HCT116 (cell line): ENCODE measurements around the gene ZBTB3. TPM values are rescaled to one million over a fixed set of nuclear protein-coding genes. Genes with fewer than 3 reads are reported as not detected.

Experiments used
- ATAC-seq: fragments of 200-7000 bp; cut with Tn5 transposase; 2 replicates; pipeline ENCODE4 v1.9.1; 2020; ENCODE audit warnings: mild to moderate bottlenecking, moderate library complexity
- BruUV-seq: library from RNA; stranded (reverse); fragments of 400-500 nt; replicated peaks from 2 replicates; lab custom pipeline; 2021; lab: Mats Ljungman, UMichigan
- CTCF ChIA-PET: fragments of 300-600 bp; sonication (Branson Sonifier 250); formaldehyde crosslinking; loops from one replicate; lab custom pipeline; 2021; ENCODE audit warnings: antibody characterized with exemption; lab: Charles Lee
- POLR2A ChIA-PET: fragments of 300-600, 350-600 bp; sonication (Branson Sonifier 250); formaldehyde crosslinking; loops from one replicate; lab custom pipeline; 2021; ENCODE audit warnings: antibody characterized with exemption; lab: Charles Lee
- RAD21 ChIA-PET, 2 experiments: fragments of 300-600 bp; sonication (Branson Sonifier 250); formaldehyde crosslinking; loops; one replicate each; lab custom pipeline; 2023; ENCODE audit warnings: low total read pairs in 2 of 2; ENCODE audit not compliant: uncharacterized antibody in 2 of 2, unreplicated experiment in 2 of 2, low non-redundant PET in 1 of 2; lab: Charles Lee
- DNase-seq: peaks from one replicate; pipeline ENCODE4 v3.0.0-alpha.2; 2010; ENCODE audit warnings: low read depth, low spot score
- H2AFZ ChIP-seq: fragments of 200-600 bp; shearing (Covaris generic), sonication (generic); 2 replicates; pipeline ENCODE4 v1.6.1; 2017; ENCODE audit warnings: low read depth, mixed run types, mixed read lengths, antibody characterized with exemption, low read length; ENCODE audit not compliant: poor library complexity, severe bottlenecking
- H3K27ac ChIP-seq: 2 replicates; pipeline ENCODE4 v1.5.1; 2012; ENCODE audit warnings: low read depth, low read length
- H3K27me3 ChIP-seq: fragments of 200-600 bp; sonication (generic); 2 replicates; pipeline ENCODE4 v1.6.1; 2016; ENCODE audit warnings: mixed run types, low read length, mixed read lengths; ENCODE audit not compliant: insufficient read depth
- H3K36me3 ChIP-seq, 2 experiments: fragments of 200-500 bp in 1 of 2; fragments of 200-600 bp in 1 of 2; sonication (Bioruptor generic) in 1 of 2; sonication (generic) in 1 of 2; 2 replicates each; pipeline versions ENCODE4 v1.5.1 to v1.6.1; 2014 to 2016; ENCODE audit warnings: low read length in 2 of 2, inconsistent platforms in 1 of 2, mixed read lengths in 1 of 2, mixed run types in 1 of 2; ENCODE audit not compliant: insufficient read depth in 2 of 2, control insufficient read depth in 1 of 2
- H3K4me1 ChIP-seq, 2 experiments: fragments of 200-600 bp in 1 of 2; sonication (generic) in 1 of 2; 2 replicates each; pipeline versions ENCODE4 v1.5.1 to v1.6.1; 2012 to 2017; ENCODE audit warnings: low read length in 2 of 2, inconsistent platforms in 1 of 2, mild to moderate bottlenecking in 1 of 2, mixed read lengths in 1 of 2, mixed run types in 1 of 2, moderate library complexity in 1 of 2; ENCODE audit not compliant: insufficient read depth in 2 of 2, control insufficient read depth in 1 of 2
- H3K4me2 ChIP-seq: fragments of 200-600 bp; sonication (generic); 2 replicates; pipeline ENCODE4 v1.6.1; 2017; ENCODE audit warnings: mixed run types, low read length, mixed read lengths
- H3K4me3 ChIP-seq, 2 experiments: fragments of 200-600 bp in 1 of 2; sonication (generic) in 1 of 2; replicated peaks in 1 of 2; 2 replicates each; pipeline ENCODE4 v1.5.1; 2011 to 2016; ENCODE audit warnings: low read length in 2 of 2, control low read depth in 1 of 2, low read depth in 1 of 2, mild to moderate bottlenecking in 1 of 2, mixed read lengths in 1 of 2, mixed run types in 1 of 2
- H3K79me2 ChIP-seq: fragments of 200-600 bp; sonication (generic); 2 replicates; pipeline ENCODE4 v1.6.1; 2017; ENCODE audit warnings: mild to moderate bottlenecking, mixed run types, low read length, moderate library complexity, mixed read lengths; ENCODE audit not compliant: insufficient read depth
- H3K9ac ChIP-seq: fragments of 200-600 bp; sonication (generic); 2 replicates; pipeline ENCODE4 v1.6.1; 2016; ENCODE audit warnings: low read length, mixed read lengths
- H3K9me2 ChIP-seq: fragments of 200-600 bp; sonication (generic), shearing (Covaris generic); 2 replicates; pipeline ENCODE4 v1.6.1; 2017; ENCODE audit warnings: mixed run types, mild to moderate bottlenecking, moderate library complexity; ENCODE audit not compliant: insufficient read depth
- H3K9me3 ChIP-seq, 2 experiments: fragments of 200-500 bp in 1 of 2; fragments of 200-600 bp in 1 of 2; sonication (Bioruptor generic) in 1 of 2; sonication (generic) in 1 of 2; 2 replicates each; pipeline ENCODE4 v1.6.1; 2014 to 2017; ENCODE audit warnings: low read length in 2 of 2, mixed read lengths in 2 of 2, inconsistent platforms in 1 of 2, low read depth in 1 of 2, mild to moderate bottlenecking in 1 of 2, mixed run types in 1 of 2, moderate library complexity in 1 of 2; ENCODE audit not compliant: control insufficient read depth in 1 of 2, insufficient read depth in 1 of 2
- H4K20me1 ChIP-seq: fragments of 200-600 bp; sonication (generic), shearing (Covaris generic); 2 replicates; pipeline ENCODE4 v1.6.1; 2017; ENCODE audit warnings: mixed run types, mild to moderate bottlenecking, moderate library complexity; ENCODE audit not compliant: insufficient read depth
- CEBPB ChIP-seq: IDR thresholded peaks from 2 replicates; pipeline ENCODE4 v1.6.1; 2012; ENCODE audit warnings: low read depth
- ELF1 ChIP-seq: IDR thresholded peaks from 2 replicates; pipeline ENCODE4 v1.6.1; 2012; ENCODE audit warnings: low read depth, borderline replicate concordance
- EZH2 ChIP-seq: fragments of 200-600 bp; sonication (generic); IDR thresholded peaks from 2 replicates; pipeline ENCODE4 v1.6.1; 2017; ENCODE audit warnings: antibody characterized with exemption, mixed run types
- EZH2phosphoT487 ChIP-seq: fragments of 200-600 bp; IDR thresholded peaks from 2 replicates; pipeline ENCODE4 v1.6.1; 2018; ENCODE audit warnings: antibody characterized with exemption, borderline replicate concordance
- FOSL1 ChIP-seq: IDR thresholded peaks from 2 replicates; pipeline ENCODE4 v1.6.1; 2012; ENCODE audit warnings: low read depth
- JUND ChIP-seq: IDR thresholded peaks from 2 replicates; pipeline ENCODE4 v1.6.1; 2012
- MAX ChIP-seq: IDR thresholded peaks from 2 replicates; pipeline ENCODE4 v1.6.1; 2012
- POLR2A ChIP-seq: IDR thresholded peaks from 2 replicates; pipeline ENCODE4 v1.7.0; 2011; ENCODE audit warnings: borderline replicate concordance; ENCODE audit not compliant: insufficient read depth, insufficient read length; ENCODE audit errors: extremely low read depth
- POLR2AphosphoS5 ChIP-seq: IDR thresholded peaks from 2 replicates; pipeline ENCODE4 v1.6.1; 2011; ENCODE audit warnings: mild to moderate bottlenecking, low read depth, low read length, moderate library complexity
- RAD21 ChIP-seq: IDR thresholded peaks from 2 replicates; pipeline ENCODE4 v1.6.1; 2012; ENCODE audit warnings: low read depth, mild to moderate bottlenecking
- SIN3A ChIP-seq: IDR thresholded peaks from 2 replicates; pipeline ENCODE4 v1.6.1; 2012; ENCODE audit warnings: low read depth
- SP1 ChIP-seq: IDR thresholded peaks from 2 replicates; pipeline ENCODE4 v1.6.1; 2012; ENCODE audit warnings: low read depth
- SRF ChIP-seq: IDR thresholded peaks from 2 replicates; pipeline ENCODE4 v1.6.1; 2012; ENCODE audit warnings: low read depth
- TCF7L2 ChIP-seq: IDR thresholded peaks from 2 replicates; pipeline ENCODE4 v1.7.0; 2011; ENCODE audit warnings: borderline replicate concordance, inconsistent platforms; ENCODE audit not compliant: insufficient read depth, insufficient read length; ENCODE audit errors: extremely low read depth
- YY1 ChIP-seq: IDR thresholded peaks from 2 replicates; pipeline ENCODE4 v1.6.1; 2011; ENCODE audit warnings: low read length, low read depth, moderate library complexity, mild to moderate bottlenecking; ENCODE audit not compliant: insufficient replicate concordance; ENCODE audit errors: extremely low read depth
- ZBTB33 ChIP-seq: IDR thresholded peaks from 2 replicates; pipeline ENCODE4 v1.6.1; 2011; ENCODE audit warnings: mild to moderate bottlenecking, low read length, moderate library complexity; ENCODE audit not compliant: insufficient replicate concordance; ENCODE audit errors: extremely low read depth
- ZFX ChIP-seq: fragments of 450-650 bp; IDR thresholded peaks from 2 replicates; pipeline ENCODE4 v1.6.1; 2017
- ZNF274 ChIP-seq: fragments of 200-500 bp; sonication (Bioruptor generic); IDR thresholded peaks from 2 replicates; pipeline ENCODE4 v1.6.1; 2014; ENCODE audit warnings: mild to moderate bottlenecking, low read depth, low read length, inconsistent platforms
- intact Hi-C: fragments of 100-400 bp; cut with micrococcal nuclease; formaldehyde crosslinking; loops from 2 replicates; pipeline ENCODE4 v1.10.0; 2022
- total RNA-seq: library from RNA; stranded (reverse); gene quantifications from one replicate; pipeline ENCODE4 v1.2.1, GENCODE V29; 2021; ENCODE audit not compliant: unreplicated experiment

The ZBTB3 gene
- total RNA-seq, 1 experiment from 2014 or later = 11.3 TPM

- Histone ChIP-seq H3K27me3 (no peaks in the 10 kb centered on the region), H3K9ac (no peak overlapping the region), H2AFZ (no peak overlapping the region), H3K36me3 (peaks cover 95% of the 10 kb centered on the region in 2 experiments), H3K27ac (no peak overlapping the region), H3K9me3 (no peaks in the 10 kb centered on the region), H3K9me2 (no peaks in the 10 kb centered on the region), H3K4me2 (no peak overlapping the region), H3K4me3 (no peak overlapping the region), H3K4me1 (no peaks in the 10 kb centered on the region; a peak in 1 of 4 replicates), H3K79me2 (peaks cover 95% of the 10 kb centered on the region), H4K20me1 (peaks cover 17% of the 10 kb centered on the region; the same call in 1 of the 2 replicates)
- ATAC-seq (no peak), DNase-seq (no peak)
- ChIA-PET POLR2A (no interaction called here), CTCF (no interaction called here), RAD21 (no interaction called here)
- intact Hi-C loops = no loop called here
- no peak for TF ChIP-seq POLR2A
- TF ChIP-seq YY1 = no peak
- no peak for TF ChIP-seq SIN3A
- no peak for TF ChIP-seq RAD21
- no peak for TF ChIP-seq POLR2AphosphoS5
- no peak for TF ChIP-seq CEBPB
- TF ChIP-seq MAX = no peak
- no peak for TF ChIP-seq SRF
- TF ChIP-seq JUND = no peak
- no peak for TF ChIP-seq TCF7L2
- no peak for TF ChIP-seq FOSL1
- TF ChIP-seq EZH2 = no peak
- TF ChIP-seq ZBTB33 = no peak
- TF ChIP-seq ZNF274 = no peak
- TF ChIP-seq EZH2phosphoT487 = no peak
- no peak for TF ChIP-seq SP1
- TF ChIP-seq ZFX = no peak
- TF ChIP-seq ELF1 = no peak
- no TSS peak for BruUV-seq
Measured at GRCh38 chr11:62719302-62719978, 34.5 kb downstream of the ZBTB3 start.
